Lung (tissue), 12 donors: ENCODE results near the gene PLCZ1. TPM values are rescaled to one million over a fixed set of nuclear protein-coding genes. Genes with fewer than 3 reads are reported as not detected.
A peak's percentile ranks its signal among the peaks of the same experiment; 100 is the strongest.

Source experiments
- ATAC-seq: fragments of 200-7000 bp; cut with Tn5 transposase; one replicate; pipeline ENCODE4 v1.9.1; 2020; ENCODE audit warnings: moderate number of reproducible peaks; ENCODE audit not compliant: insufficient read depth, low FRiP score
- DNase-seq, 3 donors: peaks; one replicate each; pipeline ENCODE4 v3.0.0-alpha.2; 2013 to 2017
- H3K27ac ChIP-seq, 2 donors: one replicate each; pipeline ENCODE4 v1.5.1; 2013; ENCODE audit warnings: mild to moderate bottlenecking in 2 of 2, moderate library complexity in 2 of 2, control low read depth in 1 of 2, inconsistent platforms in 1 of 2, low read depth in 1 of 2, low read length in 1 of 2
- H3K27me3 ChIP-seq, 3 donors: one replicate each; pipeline ENCODE4 v1.5.1; 2013; ENCODE audit warnings: low read length in 2 of 3; ENCODE audit not compliant: control insufficient read depth in 3 of 3, insufficient read depth in 3 of 3
- H3K36me3 ChIP-seq, 4 donors: one replicate each; pipeline ENCODE4 v1.5.1; 2013; ENCODE audit warnings: low read length in 4 of 4, mild to moderate bottlenecking in 1 of 4, moderate library complexity in 1 of 4; ENCODE audit not compliant: control insufficient read depth in 4 of 4, insufficient read depth in 4 of 4
- H3K4me1 ChIP-seq, 5 donors: one replicate each; pipeline ENCODE4 v1.5.1; 2013; ENCODE audit warnings: low read length in 5 of 5, mild to moderate bottlenecking in 2 of 5, moderate library complexity in 1 of 5; ENCODE audit not compliant: control insufficient read depth in 5 of 5, insufficient read depth in 5 of 5
- H3K4me3 ChIP-seq: one replicate; pipeline ENCODE4 v1.5.1; 2013; ENCODE audit warnings: mild to moderate bottlenecking, control low read depth, moderate library complexity
- H3K9ac ChIP-seq, 2 donors: one replicate each; pipeline ENCODE4 v1.5.1; 2013; ENCODE audit warnings: low read length in 2 of 2, control low read depth in 1 of 2; ENCODE audit not compliant: insufficient read depth in 1 of 2
- H3K9me3 ChIP-seq, 4 donors: one replicate each; pipeline ENCODE4 v1.5.1; 2013; ENCODE audit warnings: low read length in 3 of 4, mild to moderate bottlenecking in 1 of 4, moderate library complexity in 1 of 4; ENCODE audit not compliant: control insufficient read depth in 4 of 4, insufficient read depth in 3 of 4
- CTCF ChIP-seq: IDR thresholded peaks from 2 replicates; pipeline ENCODE4 v1.5.1; 2012; ENCODE audit warnings: mild to moderate bottlenecking; ENCODE audit errors: control extremely low read depth, extremely low read depth
- WGBS, 2 donors: extraction: QIAGEN DNeasy Blood & Tissue Kit; methylation state at CpG; one replicate each; pipeline ENCODE4 v1.1.7; 2013; 5-methylcytosine and 5-hydroxymethylcytosine counted together
- polyA plus RNA-seq, 2 donors: library from polyadenylated mRNA; stranded (reverse); fragments of 200-250 nt; gene quantifications; one replicate each; pipeline ENCODE4 v1.2.1, GENCODE V29; 2013
- total RNA-seq, 2 donors: library from RNA; depleted of rRNA in 1 of 2; stranded (reverse); fragments of >200 nt in 1 of 2; gene quantifications; one replicate each; pipeline ENCODE4 v1.2.1, GENCODE V29; 2014 to 2021
- donor health status: control.
- donor health status: control.
- donor health status: Bipolar disorder and iron deficiency.
- donor health status: healthy.
- donor health status: DM: yes; HTN: yes; CAD: no.

Gene PLCZ1
- total and polyA plus RNA-seq, 4 donors = not detected

- no peaks in the 10 kb centered on the region for H3K27me3 ChIP-seq
- no peak overlapping the region for H3K4me3 ChIP-seq
- DNase-seq (no peak), ATAC-seq (no peak)
- H3K9me3 ChIP-seq = no peaks in the 10 kb centered on the region
- no peaks in the 10 kb centered on the region for H3K4me1 ChIP-seq
- TF ChIP-seq CTCF = no peak
- H3K36me3 ChIP-seq = no peaks in the 10 kb centered on the region
- no peak overlapping the region for H3K27ac ChIP-seq
- 71 to 84% methylated on average over 3 of the region's 3 CpGs for WGBS, 2 donors
- H3K9ac ChIP-seq = no peak overlapping the region
Observed at GRCh38 chr12:18681818-18682217, 56.0 kb downstream of the PLCZ1 start.

- H3K9me3 ChIP-seq = no peaks in the 10 kb centered on the region
- DNase-seq (peak in 1 of 3 donors; percentile 1), ATAC-seq (no peak)
- H3K36me3 ChIP-seq = no peaks in the 10 kb centered on the region
- H3K27ac ChIP-seq = no peak overlapping the region
- H3K4me3 ChIP-seq = no peak overlapping the region
- TF ChIP-seq CTCF = no peak
- 84 to 90% methylated on average over 5 of the region's 5 CpGs for WGBS, 2 donors
- no peaks in the 10 kb centered on the region for H3K27me3 ChIP-seq
- H3K9ac ChIP-seq = no peak overlapping the region
- no peaks in the 10 kb centered on the region for H3K4me1 ChIP-seq
Observed at GRCh38 chr12:18676996-18677588, 60.7 kb downstream of the PLCZ1 start.

GRCh38 chr12:18676141-18676540, 61.7 kb downstream of the PLCZ1 start:
- no peaks in the 10 kb centered on the region for H3K36me3 ChIP-seq
- H3K27me3 ChIP-seq = no peaks in the 10 kb centered on the region
- H3K9me3 ChIP-seq = no peaks in the 10 kb centered on the region
- H3K9ac ChIP-seq = no peak overlapping the region
- no peak overlapping the region for H3K27ac ChIP-seq
- no peaks in the 10 kb centered on the region for H3K4me1 ChIP-seq
- DNase-seq (peak in 2 of 3 donors; percentile 43 to 59), ATAC-seq (no peak)
- no peak for TF ChIP-seq CTCF
- H3K4me3 ChIP-seq = no peak overlapping the region

- no peaks in the 10 kb centered on the region for H3K4me1 ChIP-seq
- no peak for ATAC-seq
- no peak for TF ChIP-seq CTCF
- H3K36me3 ChIP-seq = no peaks in the 10 kb centered on the region
- H3K27me3 ChIP-seq = no peaks in the 10 kb centered on the region
- H3K9me3 ChIP-seq = peaks cover 0 to 3% (median 0%) of the 10 kb centered on the region in 4 donors
- H3K4me3 ChIP-seq = no peak overlapping the region
- H3K9ac ChIP-seq = no peak overlapping the region
- H3K27ac ChIP-seq = no peak overlapping the region
- no peak for DNase-seq
Observed at GRCh38 chr12:18658829-18659228, 79.0 kb downstream of the PLCZ1 start.
